Mucosa of rectum (tissue), 2 donors: ENCODE data around the gene GALNT6.

Experiments
- H3K27ac ChIP-seq, 2 donors: one replicate each; pipeline ENCODE4 v1.7.0; 2013; ENCODE audit warnings: inconsistent platforms in 2 of 2, low read depth in 2 of 2, low read length in 2 of 2
- H3K27me3 ChIP-seq, 2 donors: one replicate each; pipeline ENCODE4 v1.7.0; 2013; ENCODE audit warnings: low read length in 2 of 2; ENCODE audit not compliant: control insufficient read depth in 2 of 2, insufficient read depth in 2 of 2
- H3K36me3 ChIP-seq, 2 donors: one replicate each; pipeline ENCODE4 v1.7.0; 2013; ENCODE audit warnings: low read length in 2 of 2; ENCODE audit not compliant: control insufficient read depth in 2 of 2, insufficient read depth in 2 of 2
- H3K4me1 ChIP-seq, 2 donors: one replicate each; pipeline ENCODE4 v1.7.0; 2013; ENCODE audit warnings: low read length in 2 of 2, mild to moderate bottlenecking in 1 of 2; ENCODE audit not compliant: control insufficient read depth in 2 of 2, insufficient read depth in 2 of 2
- H3K4me3 ChIP-seq, 2 donors: one replicate each; pipeline ENCODE4 v1.7.0; 2013; ENCODE audit warnings: low read length in 2 of 2
- H3K9ac ChIP-seq, 2 donors: one replicate each; pipeline ENCODE4 v1.7.0; 2013; ENCODE audit warnings: low read length in 2 of 2, low read depth in 1 of 2, mild to moderate bottlenecking in 1 of 2
- H3K9me3 ChIP-seq, 2 donors: one replicate each; pipeline ENCODE4 v1.7.0; 2013; ENCODE audit warnings: low read length in 2 of 2; ENCODE audit not compliant: control insufficient read depth in 2 of 2
- donor health status: healthy.
- donor health status: Normal muscosa, but diverticular disease.

Gene GALNT6

DNA sequence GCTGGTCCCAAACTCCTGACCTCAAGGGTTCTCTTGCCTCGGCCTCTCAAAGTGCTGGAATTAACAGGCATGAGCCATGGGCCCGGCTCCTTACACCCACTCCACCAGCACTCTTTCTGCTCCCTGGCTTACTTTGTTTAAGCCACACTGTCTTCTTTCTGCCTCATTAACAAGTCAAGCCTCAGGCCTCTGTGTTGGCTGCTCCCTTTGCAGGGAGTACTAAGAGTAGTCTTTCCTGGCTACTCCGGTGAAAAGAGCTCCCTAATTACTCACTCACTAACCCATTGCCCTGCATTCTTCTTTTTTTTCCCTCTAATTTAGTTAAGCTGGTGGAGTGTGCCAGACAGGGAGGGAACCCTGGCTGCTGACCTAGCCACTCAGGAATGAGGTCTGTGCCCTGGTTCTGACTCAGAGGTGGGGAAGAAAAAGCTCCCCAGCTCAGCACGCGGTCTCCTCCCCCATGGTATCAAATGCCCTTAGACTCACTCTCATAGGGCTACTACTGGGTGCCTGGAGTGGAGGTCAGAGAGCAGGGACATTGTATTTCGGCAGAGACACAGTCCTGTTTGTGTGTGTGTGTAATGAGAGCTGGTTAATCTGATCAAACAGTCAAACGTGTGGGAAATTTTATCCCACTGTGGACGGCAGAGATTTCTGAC, 19.8 kb downstream of the GALNT6 start:
- Histone ChIP-seq H3K27ac (no peak overlapping the region), H3K9me3 (no peaks in the 10 kb centered on the region), H3K4me1 (peaks cover 4 to 10% of the 10 kb centered on the region in 2 donors), H3K4me3 (no peak overlapping the region), H3K9ac (no peak overlapping the region), H3K27me3 (no peaks in the 10 kb centered on the region), H3K36me3 (peaks cover 4 to 11% of the 10 kb centered on the region in 2 donors)

DNA sequence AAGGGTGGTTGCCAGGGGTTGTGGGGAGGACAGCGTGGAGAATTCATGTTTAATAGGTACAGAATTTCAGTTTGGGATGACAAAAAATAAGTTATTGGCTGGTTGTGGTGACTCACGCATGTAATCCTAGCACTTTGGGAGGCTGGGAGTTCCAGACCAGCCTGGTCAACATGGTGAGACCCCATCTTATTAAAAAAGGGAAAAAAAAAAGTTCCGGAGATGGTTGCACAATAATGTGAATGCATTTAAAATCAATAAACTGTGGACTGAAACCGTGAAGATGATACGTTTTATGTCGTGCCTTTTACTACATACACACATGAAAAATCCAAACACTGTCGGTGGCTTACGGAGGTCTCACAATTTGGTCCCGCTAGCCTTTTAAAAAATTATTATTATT, 20.5 kb downstream of the GALNT6 start:
- H3K27ac ChIP-seq = no peak overlapping the region
- H3K4me1 ChIP-seq = peaks cover 4 to 10% of the 10 kb centered on the region in 2 donors
- H3K4me3 ChIP-seq = no peak overlapping the region

DNA sequence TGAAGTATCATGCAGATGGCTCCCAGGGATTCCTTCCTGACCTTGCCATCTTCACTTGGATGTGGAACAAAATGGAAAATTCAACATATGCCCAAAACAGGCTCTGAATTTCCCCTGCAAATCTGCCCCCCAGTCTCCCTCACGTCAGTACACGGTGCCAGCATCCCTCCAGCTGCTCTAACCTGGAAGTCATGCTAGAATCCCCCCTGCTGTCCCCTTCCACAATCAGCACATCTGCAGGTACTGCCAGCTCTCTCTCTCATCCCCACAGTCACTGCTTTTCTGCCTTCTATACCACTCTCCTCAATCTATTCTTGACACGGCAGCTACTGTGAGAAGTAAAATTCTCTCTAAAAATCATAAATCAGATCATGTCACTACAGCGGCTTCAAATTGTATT, 21.6 kb downstream of the GALNT6 start:
- Histone ChIP-seq H3K4me1 (peaks cover 4 to 10% of the 10 kb centered on the region in 2 donors), H3K36me3 (peaks cover 3 to 4% of the 10 kb centered on the region in 2 donors), H3K4me3 (peak overlapping the region in 1 of 2 donors; percentile 46), H3K9me3 (no peaks in the 10 kb centered on the region), H3K27ac (peak overlapping the region in 1 of 2 donors; percentile 49), H3K9ac (no peak overlapping the region), H3K27me3 (no peaks in the 10 kb centered on the region)

More for the DNA sequence above, 20.5 kb downstream of the GALNT6 start:
- Histone ChIP-seq H3K27me3 (no peaks in the 10 kb centered on the region), H3K9ac (no peak overlapping the region), H3K36me3 (peaks cover 4 to 9% of the 10 kb centered on the region in 2 donors), H3K9me3 (no peaks in the 10 kb centered on the region)

DNA sequence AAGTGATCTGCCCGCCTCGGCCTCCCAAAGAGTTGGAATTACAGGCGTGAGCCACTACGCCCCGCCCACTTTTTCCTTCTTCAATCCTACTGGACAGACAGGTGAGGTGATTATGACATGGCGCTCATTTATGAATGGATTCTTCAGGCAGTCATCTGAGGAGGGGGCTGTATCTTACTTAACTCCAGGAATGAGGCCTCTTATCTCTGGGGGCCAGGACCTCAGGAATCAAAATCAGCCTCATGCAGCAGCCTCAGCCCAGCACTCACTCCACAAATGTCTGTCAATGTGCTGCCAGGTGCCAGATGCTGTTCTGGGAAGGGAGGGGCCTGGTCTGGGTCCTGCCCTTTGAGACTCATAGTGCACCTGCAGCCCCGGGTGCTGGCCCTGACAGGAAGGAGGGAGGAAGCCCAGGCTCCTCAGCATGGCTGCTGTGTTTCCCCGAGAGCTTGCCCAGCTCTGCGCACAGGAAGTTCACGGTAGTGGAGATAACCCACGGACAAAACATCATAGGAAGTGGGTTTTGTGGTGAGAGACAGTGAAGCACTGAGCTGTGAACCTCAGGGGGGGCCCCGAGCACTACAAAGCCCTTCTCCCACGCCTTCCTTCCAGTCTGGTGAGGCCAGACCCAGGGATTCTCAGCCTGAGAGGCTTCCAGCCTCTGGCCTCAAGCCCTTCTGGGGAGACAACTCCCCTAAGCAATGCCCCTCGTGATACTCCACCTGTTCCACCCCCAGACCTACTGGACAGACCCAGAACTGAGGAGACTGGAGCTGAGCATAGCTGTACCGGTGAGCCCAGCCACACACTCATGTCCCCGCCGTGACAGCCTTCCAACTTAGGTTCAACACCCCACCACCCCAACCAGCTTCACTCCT, 22.3 kb downstream of the GALNT6 start:
- Histone ChIP-seq H3K4me1 (peaks cover 4 to 10% of the 10 kb centered on the region in 2 donors), H3K27me3 (no peaks in the 10 kb centered on the region), H3K27ac (peak overlapping the region; percentile 34 to 49), H3K4me3 (peak overlapping the region in 1 of 2 donors; percentile 46), H3K9me3 (no peaks in the 10 kb centered on the region), H3K9ac (peak overlapping the region in 1 of 2 donors; percentile 61), H3K36me3 (peaks cover 4% of the 10 kb centered on the region in 2 donors)

DNA sequence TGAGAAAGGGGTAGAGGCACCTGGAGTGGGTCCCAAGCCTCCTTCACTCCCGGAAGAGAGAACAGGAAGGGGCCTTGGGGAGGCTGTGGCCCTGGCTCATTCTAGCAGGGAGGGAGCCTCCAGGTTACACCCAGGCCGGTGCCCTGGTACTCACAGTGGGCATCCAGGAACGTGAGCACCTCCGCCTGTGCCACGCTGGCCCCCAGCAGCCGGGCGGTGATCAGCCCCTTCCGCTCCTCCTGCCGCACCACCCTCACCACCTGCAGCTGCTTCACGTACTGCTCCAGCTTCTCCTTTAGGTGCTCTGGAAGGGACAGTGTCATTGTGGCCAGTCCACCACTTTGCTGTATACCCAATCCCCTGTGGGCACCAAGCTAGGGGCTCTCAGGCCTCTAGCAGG, 25.9 kb downstream of the GALNT6 start:
- no peaks in the 10 kb centered on the region for H3K27me3 ChIP-seq
- H3K9ac ChIP-seq = no peak overlapping the region
- H3K4me1 ChIP-seq = peaks cover 4 to 10% of the 10 kb centered on the region in 2 donors
- peaks cover 3 to 8% of the 10 kb centered on the region in 2 donors for H3K36me3 ChIP-seq
- no peaks in the 10 kb centered on the region for H3K9me3 ChIP-seq
- no peak overlapping the region for H3K27ac ChIP-seq
- H3K4me3 ChIP-seq = no peak overlapping the region

DNA sequence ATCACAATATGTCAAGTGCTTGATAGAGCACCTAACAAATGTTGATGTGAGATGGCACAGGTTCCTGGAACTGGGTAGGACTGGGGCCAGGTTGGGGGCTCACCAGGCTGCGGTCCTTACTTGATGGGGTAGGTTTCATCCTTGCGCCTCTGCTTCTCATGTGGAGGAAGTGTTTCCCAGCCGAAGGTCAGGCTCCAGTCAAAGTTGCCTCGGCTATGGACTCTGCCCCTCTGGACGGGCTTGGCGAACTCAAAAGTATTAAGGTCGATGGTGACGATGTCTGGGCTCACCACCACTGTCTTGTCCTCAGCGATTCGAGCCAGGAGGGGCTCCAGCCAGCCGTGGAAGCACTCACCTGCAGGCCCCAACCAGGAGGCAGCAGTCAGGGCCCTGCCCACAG, 27.2 kb downstream of the GALNT6 start:
- Histone ChIP-seq H3K27ac (no peak overlapping the region), H3K9me3 (no peaks in the 10 kb centered on the region), H3K27me3 (no peaks in the 10 kb centered on the region), H3K4me1 (peaks cover 0 to 4% of the 10 kb centered on the region in 2 donors), H3K9ac (no peak overlapping the region), H3K36me3 (peaks cover 3 to 10% of the 10 kb centered on the region in 2 donors), H3K4me3 (no peak overlapping the region)

DNA sequence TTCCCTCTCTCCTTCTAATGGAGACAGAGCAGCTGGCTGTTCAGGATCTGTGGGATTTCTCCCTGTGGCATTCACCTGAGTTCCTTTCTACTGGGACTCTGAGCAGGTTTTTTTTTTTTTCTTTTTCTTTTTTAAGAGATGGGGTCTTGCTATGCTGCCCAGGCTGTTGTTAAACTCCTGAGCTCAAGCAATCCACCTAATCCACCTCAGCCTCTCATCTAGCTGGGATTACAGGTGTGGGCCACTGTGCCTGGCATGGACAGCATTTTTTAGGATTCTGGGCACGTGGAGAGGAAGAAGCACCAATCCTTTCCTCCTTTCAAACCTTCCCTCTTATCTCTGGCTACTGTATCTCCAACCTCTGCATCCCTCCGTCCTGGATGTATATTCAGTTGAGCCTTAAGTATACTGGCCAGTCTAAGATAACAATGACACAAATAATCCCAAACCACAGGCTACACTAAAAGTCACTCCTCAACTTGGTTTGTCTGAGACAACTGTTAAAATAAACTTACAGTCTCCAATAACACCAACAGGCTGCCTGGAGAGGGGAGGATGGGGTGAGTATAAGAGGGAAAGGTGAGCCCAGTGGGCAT, 28.4 kb downstream of the GALNT6 start:
- no peaks in the 10 kb centered on the region for H3K27me3 ChIP-seq
- H3K4me3 ChIP-seq = no peak overlapping the region
- no peak overlapping the region for H3K27ac ChIP-seq
- no peaks in the 10 kb centered on the region for H3K4me1 ChIP-seq
- H3K9me3 ChIP-seq = no peaks in the 10 kb centered on the region
- peaks cover 7 to 10% of the 10 kb centered on the region in 2 donors for H3K36me3 ChIP-seq
- H3K9ac ChIP-seq = no peak overlapping the region

DNA sequence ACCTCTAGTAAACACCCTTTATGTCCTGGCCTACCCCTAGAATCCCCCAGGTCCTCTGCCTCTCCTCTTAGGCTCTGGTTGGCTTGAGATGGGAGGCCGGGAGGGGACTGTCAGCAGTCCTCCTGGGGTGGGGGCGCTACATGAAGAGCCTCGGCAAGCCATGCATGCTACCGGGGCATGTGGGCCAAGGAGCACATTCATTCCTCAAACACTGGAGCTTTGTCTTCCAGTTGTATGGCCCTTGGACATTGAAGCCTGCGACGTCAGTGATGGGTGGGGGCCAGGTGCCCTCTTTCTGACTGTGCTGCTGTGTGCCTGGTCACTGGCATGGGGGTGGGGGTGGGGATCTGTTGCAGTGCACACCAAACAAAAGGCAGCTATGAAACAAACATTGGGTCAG, 28.9 kb downstream of the GALNT6 start:
- Histone ChIP-seq H3K4me3 (no peak overlapping the region), H3K36me3 (peaks cover 7 to 14% of the 10 kb centered on the region in 2 donors), H3K27ac (no peak overlapping the region), H3K4me1 (no peaks in the 10 kb centered on the region), H3K9ac (no peak overlapping the region), H3K27me3 (no peaks in the 10 kb centered on the region), H3K9me3 (no peaks in the 10 kb centered on the region)

DNA sequence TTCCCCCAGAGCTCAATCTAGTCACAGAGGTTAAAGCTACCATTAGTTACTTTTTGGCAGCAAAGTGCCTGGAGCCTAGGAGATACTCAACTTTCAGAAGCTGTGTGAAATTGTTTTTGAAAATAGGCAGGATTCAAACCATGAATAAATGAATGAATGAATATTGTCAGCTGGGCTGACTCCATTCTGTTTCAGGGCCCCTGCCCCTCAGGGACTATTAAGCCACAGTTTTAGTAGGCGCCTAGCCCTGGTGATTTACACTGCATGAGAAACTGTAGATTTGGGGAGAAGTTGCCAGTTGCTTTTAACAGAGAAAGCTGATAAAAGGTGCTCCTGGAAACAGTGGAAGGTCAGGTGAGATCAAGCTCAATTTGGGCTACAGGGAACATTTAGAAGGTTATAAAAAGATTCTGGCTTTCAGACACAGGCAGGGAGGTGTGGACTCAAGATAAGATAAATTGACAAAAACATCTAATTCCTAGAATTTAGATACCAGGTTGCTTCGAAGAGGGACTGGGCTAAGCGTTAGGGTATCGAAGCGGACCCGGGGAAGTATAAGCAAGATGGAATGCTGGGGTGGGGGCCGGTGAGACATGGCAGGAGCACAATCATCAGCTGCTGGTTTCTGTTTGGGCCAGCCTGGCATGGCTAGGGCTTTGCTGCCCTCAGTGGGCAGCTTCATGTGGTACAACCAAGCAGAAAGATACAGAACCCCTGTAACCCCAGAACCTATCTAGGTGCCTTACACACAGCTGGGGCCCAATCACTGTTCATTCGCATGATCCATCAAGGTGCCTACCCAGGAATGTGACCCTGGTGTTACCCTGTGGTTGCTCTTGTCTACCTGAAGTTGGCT, 29.8 kb downstream of the GALNT6 start:
- H3K4me1 ChIP-seq = no peaks in the 10 kb centered on the region
- no peak overlapping the region for H3K4me3 ChIP-seq
- H3K36me3 ChIP-seq = peaks cover 7 to 15% of the 10 kb centered on the region in 2 donors
- no peaks in the 10 kb centered on the region for H3K27me3 ChIP-seq
- no peak overlapping the region for H3K27ac ChIP-seq
- H3K9ac ChIP-seq = no peak overlapping the region
- H3K9me3 ChIP-seq = no peaks in the 10 kb centered on the region
